HG03108 (cell line): Measurements from ENCODE around the gene CEP20.
"Not testable (repeated sequence)": the region's sequence is repeated elsewhere in the genome, so short reads cannot be mapped to it uniquely, and the experiment has no call there.

Experiments used
- ATAC-seq: cut with Tn5 transposase; IDR thresholded peaks from one replicate; pipeline ENCODE4 v1.9.1; 2021; ENCODE audit warnings: moderate library complexity; ENCODE audit not compliant: unreplicated experiment

CEP20 gene

DNA sequence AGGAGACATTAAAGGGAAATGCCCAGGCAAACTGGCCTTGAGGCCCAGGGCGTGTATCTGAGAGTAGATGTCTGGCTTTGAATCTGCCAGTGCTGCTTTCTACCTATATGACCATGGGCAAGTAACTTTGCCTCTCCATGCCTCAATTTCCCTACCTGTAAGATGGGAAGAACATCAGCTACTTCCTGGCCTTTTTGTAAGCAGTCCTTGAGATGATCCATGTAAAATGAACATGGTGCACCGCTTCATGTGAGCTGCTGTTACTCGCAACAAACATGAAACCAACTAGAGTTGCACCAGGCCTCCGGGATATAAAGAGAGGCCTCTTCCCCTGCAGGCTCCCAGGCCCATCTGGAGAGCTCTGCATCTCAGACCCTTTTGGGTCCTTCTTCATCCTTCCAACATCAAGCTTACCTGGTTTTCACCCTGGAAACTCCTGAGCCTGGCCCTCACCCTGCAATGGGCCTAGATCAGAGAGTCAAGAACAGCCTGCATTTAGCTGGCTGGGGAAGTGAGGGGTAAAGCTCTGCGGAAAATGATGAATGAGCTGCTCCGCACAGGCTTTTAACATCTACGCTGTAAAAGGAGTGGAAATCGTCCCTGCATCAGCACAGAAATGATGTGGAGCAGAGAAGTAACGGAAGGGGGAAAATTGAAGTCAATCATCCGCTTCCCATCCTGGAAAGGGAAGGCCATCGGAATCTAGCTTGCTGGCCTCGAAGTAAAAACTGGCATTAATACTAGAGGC lies 29.3 kb downstream of the CEP20 start:
- no peak for ATAC-seq

- no peak for ATAC-seq
These were observed 30.5 kb downstream of the CEP20 start for GRCh38 chr16:15857724-15858560.

DNA sequence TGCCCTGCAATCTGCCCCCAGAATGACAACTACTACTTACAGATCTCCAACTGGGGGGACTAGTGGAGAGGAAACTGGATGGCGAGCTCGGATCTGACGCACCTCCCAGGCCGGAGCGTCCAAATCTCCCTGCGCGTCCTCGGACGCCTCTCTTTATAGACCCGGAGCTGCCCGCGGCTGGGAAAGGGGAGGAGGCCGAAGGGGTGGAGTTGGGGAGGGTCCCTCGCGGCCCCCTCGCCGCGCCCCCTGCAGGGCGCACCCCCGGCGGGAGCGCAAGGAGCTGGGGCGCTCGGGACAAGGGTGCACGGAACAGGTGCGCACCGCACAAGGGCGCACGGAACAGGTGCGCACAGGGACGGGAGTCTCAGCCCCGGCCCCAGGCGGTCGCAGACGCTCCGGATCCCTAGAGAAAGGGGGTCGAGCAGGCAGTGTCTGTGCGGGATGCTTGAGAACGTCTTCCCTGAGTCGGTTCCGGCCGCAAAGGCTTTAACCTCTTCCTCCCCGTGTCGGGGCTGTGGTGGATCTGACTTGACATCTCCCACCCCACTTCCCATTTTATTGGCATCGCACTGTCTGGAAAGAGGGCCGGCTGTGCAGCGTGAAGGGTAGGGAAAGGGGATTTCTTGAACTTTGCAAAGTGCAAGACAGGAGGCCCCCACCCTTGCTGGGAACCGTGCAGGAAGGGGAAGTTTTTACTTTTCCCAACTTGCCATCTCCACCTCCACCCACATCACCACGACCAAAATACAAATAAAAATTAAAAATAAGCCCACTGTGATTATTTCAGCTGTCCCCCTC lies 31.3 kb downstream of the CEP20 start, which contains the start of gene MYH11:
Gene MYH11, minus strand, starts transcription at position 128 of the 798 bp plus-strand sequence. CDS start 18,776 bp downstream, outside the sequence.
- no peak for ATAC-seq

- ATAC-seq: no peak
These were observed 32.2 kb downstream of the CEP20 start for GRCh38 chr16:15856182-15856581.

GRCh38 chr16:15855704-15856003 lies 32.7 kb downstream of the CEP20 start:
- ATAC-seq: peak; percentile 76

- peak; percentile 11 for ATAC-seq
These were observed 33.3 kb downstream of the CEP20 start for GRCh38 chr16:15854906-15855703.

GRCh38 chr16:15854061-15854460 lies 34.3 kb downstream of the CEP20 start:
- ATAC-seq: no peak

GRCh38 chr16:15853021-15853420 lies 35.4 kb downstream of the CEP20 start:
- no peak for ATAC-seq

DNA sequence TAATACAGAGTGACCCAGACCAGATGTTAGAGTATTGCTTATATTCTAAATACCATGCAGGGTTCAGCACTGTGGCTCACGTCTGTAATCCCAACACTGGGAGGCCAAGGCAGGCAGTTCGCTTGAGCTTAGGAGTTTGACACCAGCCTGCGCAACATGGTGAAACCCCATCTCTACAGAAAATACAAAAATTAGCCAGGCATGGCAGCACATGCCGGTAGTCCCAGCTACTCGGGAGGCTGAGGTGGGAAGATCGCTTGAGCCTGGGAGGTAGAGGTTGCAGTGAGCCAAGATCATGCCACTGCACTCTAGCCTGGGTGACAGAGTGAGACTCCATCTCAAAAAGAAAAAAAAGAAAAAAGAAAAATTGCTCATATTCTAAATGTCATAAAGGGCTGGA lies 37.8 kb downstream of the CEP20 start:
- ATAC-seq: not testable (repeated sequence)

- ATAC-seq: no peak
These were observed 39.0 kb downstream of the CEP20 start for GRCh38 chr16:15849209-15849981.

- ATAC-seq: no peak
These were observed 40.7 kb downstream of the CEP20 start for GRCh38 chr16:15847611-15848175.

DNA sequence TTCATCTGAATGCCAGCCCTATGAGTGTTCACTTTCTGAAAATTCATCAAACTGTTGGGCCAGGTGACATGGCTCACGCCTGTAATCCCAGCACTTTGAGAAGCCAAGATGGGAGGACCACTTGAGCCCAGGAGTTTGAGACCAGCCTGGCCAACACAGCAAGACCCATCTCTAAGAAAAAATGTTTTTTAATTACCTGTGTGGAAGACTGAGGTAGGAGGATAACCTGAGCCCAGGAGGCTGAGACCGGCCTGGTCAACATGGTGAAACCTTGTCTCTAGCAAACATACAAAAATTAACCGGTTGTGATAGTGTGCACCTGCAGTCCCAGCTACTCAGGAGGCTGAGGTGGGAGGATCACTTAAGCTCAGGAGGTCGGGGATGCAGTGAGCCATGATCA lies 41.9 kb downstream of the CEP20 start:
- no peak for ATAC-seq

DNA sequence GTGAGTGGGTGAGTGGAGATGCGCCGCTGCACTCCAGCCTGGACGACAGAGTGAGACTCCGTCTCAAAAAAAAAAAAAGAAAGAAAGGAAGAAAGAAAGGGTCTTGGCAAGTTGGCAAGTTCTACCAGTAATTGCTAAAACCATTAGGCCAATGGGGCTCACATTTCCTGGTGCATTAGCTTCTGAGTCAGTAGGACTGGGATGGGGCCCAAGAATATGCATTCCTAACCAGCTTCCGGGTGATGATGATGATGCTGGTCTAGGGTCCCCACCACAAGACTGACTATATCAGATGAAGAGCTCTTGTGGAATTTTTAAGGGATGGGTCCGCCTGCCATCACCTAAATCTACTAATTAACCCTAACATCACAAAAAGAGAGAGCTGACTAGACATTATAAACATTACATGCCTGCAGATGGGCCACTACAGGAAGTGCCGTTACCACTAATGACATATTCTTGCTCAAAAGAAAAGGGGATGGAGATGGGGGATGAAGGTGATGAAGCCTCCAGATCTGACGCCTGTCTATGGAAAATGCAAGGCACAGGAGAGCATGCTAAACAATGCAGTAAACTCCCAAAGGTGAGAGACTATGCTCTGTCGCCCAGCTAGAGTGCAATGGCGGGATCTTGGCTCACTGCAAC lies 44.6 kb downstream of the CEP20 start:
- no peak for ATAC-seq

DNA sequence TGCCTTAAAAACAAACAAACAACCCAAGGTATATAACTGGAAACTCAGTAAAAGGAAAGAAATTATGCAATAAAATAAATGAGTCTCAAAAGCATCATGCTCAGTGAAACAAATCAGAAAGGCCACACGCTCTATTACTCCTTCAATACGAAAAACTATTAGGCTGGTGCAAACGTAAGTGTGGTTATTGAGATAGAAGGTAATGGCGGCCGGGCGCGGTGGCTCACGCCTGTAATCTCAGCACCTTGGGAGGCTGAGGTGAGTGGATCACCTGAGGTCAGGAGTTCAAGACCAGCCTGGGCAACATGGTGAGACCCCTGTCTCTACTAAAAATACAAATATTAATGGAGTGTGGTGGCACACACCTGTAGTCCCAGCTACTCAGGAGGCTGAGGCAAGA lies 49.2 kb downstream of the CEP20 start:
- not testable (repeated sequence) for ATAC-seq

DNA sequence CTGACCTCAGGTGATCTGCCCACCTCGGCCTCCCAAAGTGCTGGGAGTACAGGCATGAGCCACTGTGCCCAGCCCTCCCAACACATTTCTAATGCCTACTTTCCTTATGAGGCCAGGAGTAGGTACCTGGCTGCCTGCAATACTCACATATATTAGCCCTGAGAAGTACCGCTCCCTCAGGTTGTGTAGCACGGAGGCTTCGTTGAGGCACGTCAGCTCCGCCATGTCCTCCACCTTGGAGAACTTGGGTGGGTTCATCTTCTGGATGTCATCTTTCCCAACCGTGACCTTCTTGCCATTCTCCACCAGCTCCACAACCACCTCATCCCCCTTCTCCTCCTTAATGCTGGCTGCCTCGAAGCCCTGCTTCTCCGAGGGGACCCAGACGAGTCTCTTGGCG lies 50.6 kb downstream of the CEP20 start:
- ATAC-seq: no peak

DNA sequence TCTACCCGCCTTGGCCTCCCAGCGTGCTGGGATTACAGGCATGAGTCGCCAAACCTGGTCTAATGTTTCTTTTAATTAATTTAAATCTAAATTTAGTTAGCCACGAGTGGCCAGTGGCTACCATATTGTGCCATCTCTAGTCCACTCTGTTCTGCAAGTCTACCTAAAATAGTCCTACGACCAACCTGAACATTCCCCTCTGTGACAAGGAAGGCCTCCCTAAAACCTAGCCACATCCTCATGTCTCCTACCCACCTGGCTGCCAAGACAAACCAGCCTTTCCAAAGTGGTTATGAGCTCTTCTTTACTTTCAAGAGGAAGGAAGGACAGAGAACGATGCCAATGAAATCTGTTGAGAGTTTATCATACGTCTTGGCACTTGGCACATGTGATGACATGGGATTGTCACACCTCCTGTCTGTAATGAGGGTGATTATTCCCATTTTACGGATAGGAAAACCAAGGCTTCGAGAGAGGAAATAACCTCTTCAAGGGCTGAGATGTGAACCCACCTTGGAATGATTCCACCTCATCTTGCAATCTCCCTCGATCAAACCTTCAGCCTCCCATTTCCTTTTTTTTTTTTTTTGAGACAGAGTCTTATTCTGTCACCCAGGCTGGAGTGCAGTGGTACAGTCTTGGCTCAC lies 51.3 kb downstream of the CEP20 start:
- no peak for ATAC-seq

- ATAC-seq: no peak
These were observed 52.3 kb downstream of the CEP20 start for GRCh38 chr16:15836074-15836473.

- no peak for ATAC-seq
These were observed 53.1 kb downstream of the CEP20 start for GRCh38 chr16:15835136-15835878.
